Measurements from ENCODE around the gene RALGAPA2.
A peak's percentile ranks its signal among the peaks of the same experiment; 100 is the strongest.

The RALGAPA2 gene

GRCh38 chr20:20712474-20713243 is at the start of gene RALGAPA2:
Gene RALGAPA2 (minus strand): TSS chr20:20712644. CDS start chr20:20712480, 164 bp downstream.
- DNase-seq = peak; percentile 96 to 98 (median 97)

DNA sequence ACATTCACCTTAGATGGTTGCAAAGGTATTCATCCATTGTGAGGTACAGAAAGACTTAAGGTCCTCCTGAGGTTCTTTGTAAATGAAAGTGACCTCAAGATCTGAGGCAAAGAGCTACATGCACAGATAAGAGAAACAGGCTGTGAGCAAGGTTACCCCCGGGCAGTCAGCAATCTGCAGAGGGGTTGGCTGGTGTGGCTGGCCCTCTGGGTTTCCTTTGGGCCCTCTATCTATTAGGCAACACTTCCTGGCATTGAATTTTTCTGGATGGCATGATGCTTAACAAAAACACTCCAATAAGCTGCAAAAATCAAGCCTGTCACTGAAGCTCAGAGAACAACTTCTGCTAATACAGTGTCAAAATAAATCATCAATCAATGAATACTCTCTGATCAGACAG is 48.9 kb upstream of the RALGAPA2 start:
- DNase-seq = no peak

- peak in 1 of 3 donors; percentile 22 for DNase-seq
Measured at GRCh38 chr20:20759132-20759531, 46.7 kb upstream of the RALGAPA2 start.

- DNase-seq = no peak
Measured at GRCh38 chr20:20755674-20756319, 43.4 kb upstream of the RALGAPA2 start.

- DNase-seq = peak; percentile 30 to 69 (median 65)
Measured at GRCh38 chr20:20755231-20755630, 42.8 kb upstream of the RALGAPA2 start.

DNA sequence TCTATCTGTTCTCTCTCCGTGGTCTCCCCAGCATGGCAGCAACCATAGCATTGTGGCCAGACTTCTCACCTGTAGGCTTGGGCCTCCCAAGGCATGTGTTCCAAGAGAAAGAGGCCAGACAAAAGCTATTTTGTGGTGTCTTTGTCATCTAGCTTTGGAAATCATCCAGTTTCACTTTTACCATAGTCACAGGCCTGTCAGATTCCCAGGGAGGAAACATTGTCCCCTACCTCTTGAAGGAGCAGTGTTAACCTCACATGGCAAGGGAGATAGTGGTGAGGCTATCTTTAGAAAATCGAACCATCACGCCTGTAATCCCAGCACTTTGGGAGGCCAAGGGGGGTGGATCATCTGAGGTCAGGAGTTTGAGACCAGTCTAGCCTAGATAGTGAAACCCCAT is 42.3 kb upstream of the RALGAPA2 start:
- peak in 1 of 3 donors; percentile 36 for DNase-seq

DNA sequence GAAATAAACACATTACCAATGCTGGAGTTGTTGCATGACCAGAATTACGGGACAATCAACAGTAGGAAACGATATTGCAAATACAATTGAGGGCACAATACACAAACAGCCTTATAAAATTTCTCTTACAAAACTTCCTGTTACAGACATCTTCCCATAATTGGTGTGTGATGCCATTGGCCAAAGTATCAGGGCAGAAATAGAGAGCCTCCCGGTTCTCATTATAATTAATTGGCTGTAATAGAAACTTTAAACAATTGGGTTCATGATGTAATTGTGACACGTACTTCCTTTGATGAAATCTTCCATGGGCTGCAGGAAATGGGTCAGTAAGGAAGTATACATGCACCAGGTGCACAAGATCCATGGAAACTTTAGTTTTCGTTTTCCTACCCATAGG is 40.3 kb upstream of the RALGAPA2 start:
- DNase-seq = peak in 1 of 3 donors; percentile 24

GRCh38 chr20:20747298-20747697 is 34.9 kb upstream of the RALGAPA2 start:
- DNase-seq = peak in 2 of 3 donors; percentile 40 to 48

GRCh38 chr20:20744170-20744725 is 31.8 kb upstream of the RALGAPA2 start:
- no peak for DNase-seq

- DNase-seq = peak; percentile 53 to 58 (median 56)
Measured at GRCh38 chr20:20743511-20744169, 31.2 kb upstream of the RALGAPA2 start.

DNA sequence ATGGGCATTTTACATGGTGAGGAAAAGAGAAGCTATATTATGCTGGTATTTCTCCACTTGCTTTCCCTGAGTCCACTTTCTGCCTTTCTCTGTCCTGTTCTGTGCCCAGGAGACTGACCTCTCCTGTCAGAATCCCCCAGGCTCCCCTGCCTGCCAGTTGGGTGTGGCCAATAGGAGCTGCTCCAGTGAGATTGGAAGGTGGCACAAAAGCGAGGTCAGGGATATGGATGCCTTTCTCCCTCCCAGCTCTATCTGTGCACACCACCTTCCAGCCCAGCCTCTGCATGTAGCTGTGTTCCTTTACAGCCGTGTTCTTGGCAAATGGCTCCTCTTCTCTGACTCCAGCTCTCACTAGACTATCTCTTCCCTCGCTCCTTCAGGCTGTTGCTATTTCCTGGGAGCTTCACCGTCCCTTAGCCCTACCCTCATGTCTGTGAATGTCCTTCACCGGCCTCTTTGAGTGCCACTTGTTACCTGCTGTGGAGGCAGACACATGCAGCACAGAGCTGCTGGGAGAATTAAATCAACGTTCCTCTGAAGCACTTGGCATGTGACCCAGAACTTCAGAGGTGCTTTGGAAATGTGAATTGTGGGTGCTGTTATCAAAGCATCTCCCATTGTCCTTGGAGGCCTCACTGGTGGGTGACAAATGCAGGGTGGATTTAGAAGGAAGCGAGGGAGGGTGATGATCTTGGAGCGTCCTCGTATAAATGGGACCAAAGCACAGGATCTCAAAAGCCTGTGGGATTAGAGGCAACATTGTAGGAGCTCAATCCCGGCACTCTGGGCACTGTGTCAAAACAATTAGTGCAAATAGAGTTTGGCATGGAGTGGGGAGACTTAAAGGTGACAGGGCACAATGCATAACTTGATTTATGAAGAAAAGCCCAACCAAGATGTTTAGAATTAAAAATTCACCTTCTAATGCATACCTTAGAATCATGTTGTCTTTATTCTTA is 28.9 kb upstream of the RALGAPA2 start:
- DNase-seq = no peak

DNA sequence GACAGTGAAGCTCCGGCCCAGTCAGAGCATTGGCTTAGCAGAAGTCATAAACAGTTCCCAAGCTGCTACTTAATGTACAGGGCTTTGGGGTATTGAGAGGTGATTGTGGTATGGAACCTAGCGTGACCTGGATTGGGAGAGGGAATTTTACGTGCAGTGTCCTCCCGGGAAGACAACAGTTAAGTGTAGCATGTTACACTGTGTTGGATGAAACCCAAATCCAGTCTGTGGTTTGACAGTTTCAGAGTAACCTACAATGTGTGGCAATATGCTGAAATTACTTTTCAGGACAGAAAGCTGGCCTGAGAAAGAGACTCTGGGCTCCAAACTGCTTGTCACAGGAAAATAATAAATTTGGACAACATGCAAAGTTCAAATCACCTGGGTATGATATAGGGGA is 28.1 kb upstream of the RALGAPA2 start:
- DNase-seq = no peak

DNA sequence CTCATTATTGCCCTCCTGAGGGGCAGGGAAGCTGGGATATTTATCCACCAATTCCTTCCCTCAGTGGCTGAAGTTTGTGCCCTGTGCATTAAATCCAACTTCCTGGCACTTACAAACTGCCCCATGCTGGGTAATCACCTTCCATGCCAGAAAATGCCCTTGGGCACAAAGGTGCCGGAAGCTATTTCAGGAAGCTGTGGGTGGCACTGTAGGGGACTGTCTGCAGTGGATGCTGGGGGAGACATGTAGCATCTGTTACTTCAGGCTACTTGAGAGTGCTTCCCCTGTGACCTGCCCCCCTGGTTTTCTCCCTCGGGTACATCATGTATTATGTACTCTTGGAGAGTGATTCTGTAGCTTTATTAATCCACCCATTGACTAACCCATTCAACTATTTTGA is 24.7 kb upstream of the RALGAPA2 start:
- DNase-seq = no peak

DNA sequence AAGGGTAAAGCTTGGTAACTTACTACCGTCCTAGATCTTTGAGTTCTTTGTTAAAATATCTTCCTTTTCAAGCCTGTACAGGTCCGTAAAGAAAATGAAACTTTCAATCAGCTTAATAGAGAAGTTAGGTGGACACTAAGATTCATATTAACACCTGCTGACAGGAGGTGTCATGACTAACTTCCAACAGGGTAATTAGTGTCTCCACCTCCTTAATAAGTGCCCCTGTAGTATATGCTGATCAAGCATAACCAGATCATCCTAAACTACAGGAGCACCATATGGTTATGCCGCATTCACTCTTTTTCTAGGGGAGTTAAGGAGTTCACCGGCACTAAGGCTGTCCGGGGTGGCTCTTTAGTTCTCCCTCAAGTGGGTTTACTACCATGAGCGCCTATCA is 23.9 kb upstream of the RALGAPA2 start:
- no peak for DNase-seq

- DNase-seq = peak; percentile 87 to 96 (median 92)
Measured at GRCh38 chr20:20734475-20734948, 22.1 kb upstream of the RALGAPA2 start.

GRCh38 chr20:20733943-20734342 is 21.5 kb upstream of the RALGAPA2 start:
- DNase-seq = peak; percentile 35 to 48 (median 39)

- DNase-seq = peak; percentile 37 to 62 (median 57)
Measured at GRCh38 chr20:20732641-20733040, 20.2 kb upstream of the RALGAPA2 start.

DNA sequence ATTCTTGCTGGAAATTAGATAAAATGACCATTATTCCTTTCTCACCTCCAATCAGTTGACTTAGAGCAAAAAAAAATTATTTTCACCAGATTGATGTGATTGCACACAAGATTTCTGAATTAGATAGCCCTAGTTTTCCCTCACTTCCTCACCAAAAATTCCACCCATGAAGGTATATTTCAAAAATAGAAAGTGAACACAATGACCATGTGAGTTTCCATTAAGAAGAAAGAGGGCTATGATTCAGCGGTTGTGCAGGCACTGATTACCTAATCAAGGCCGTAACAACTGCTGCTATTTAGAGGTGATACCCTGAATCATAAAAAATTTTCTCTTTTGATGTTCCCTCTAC is 19.5 kb upstream of the RALGAPA2 start:
- peak; percentile 83 to 96 (median 95) for DNase-seq

DNA sequence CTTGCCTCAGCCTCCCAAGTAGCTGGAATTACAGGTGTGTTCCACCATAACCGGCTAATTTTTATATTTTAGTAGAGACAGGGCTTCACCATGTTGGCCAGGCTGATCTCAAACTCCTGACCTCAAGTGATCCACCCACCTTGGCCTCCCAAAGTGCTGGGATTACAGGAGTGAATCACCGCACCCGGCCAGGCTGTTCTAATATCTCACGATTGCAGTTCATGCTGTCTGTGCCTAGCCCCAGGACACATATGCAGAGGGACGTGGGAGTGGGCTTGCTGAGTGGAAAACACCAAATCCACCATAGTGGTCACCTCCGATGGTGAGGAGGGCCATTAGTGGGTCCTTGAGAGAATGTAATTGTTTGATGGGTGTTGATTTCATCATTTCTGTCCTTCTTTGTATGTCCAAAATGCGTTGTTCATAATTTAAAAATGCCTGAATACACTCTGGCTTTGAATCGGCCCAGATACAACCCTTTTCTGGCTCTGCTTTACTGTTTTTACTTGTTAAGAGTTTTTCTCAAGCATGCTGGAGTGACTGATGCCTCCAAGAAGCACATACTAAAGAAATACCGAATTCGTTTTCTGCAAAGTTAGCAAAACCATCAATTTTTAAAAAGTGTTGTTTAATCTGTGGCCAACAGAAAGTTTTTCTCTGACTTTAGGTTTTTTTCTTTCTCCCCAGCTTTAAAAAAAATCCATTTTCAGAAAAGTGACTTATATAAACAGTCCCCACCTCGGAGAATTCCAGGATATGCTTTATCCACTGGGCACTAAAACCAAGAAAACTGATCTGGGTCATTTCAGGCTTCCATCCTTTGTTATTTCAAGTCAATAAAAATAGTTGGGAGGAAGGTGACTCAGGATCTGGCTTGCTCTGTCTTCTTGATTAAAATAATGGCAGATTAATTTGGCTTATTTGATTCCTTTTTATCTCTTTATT is 18.8 kb upstream of the RALGAPA2 start:
- no peak for DNase-seq

- no peak for DNase-seq
Measured at GRCh38 chr20:20729563-20729962, 17.1 kb upstream of the RALGAPA2 start.

DNA sequence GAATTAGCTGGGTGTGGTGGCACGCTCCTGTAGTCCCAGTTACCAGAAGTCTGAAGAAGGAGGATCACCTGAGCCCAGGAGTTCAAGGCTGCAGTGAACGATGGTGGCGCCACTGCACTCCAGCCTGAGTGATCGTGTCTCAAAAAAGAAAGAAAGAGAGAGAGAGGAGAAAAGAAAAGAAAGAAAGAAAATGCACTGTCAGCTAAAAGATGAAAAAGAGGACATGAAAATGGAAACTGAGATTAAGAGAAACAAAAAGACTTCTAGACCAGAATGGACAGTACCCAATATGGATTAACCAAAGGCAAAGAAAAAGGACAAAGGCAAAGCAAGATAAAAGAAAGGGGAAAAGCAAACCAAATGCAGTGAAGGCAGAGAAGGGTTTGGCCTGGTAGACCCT is 9.0 kb upstream of the RALGAPA2 start:
- no peak for DNase-seq

Measured in suppressor macrophage treated with lipopolysaccharide for 1 hour (primary cell).